K562 (cell line): Measurements from ENCODE around the gene VCAN. TPM values are rescaled to one million over a fixed set of nuclear protein-coding genes. Genes with fewer than 3 reads are reported as not detected.

Source experiments
- ATAC-seq: fragments of 200-7000 bp; cut with Tn5 transposase; 3 replicates; pipeline ENCODE4 v1.9.1; 2020; ENCODE audit warnings: moderate library complexity
- BruUV-seq: library from RNA; stranded (reverse); fragments of 400-500 nt; replicated peaks from 2 replicates; lab custom pipeline; 2021; lab: Mats Ljungman, UMichigan
- CTCF ChIA-PET: fragments of 300-600 bp; formaldehyde crosslinking; extraction: SDS; loops from one replicate; lab custom pipeline; 2021; ENCODE audit warnings: low intra/inter-chr PET ratio; lab: Yijun Ruan, JAX
- POLR2A ChIA-PET: fragments of 300-600, 350-650 bp; sonication (Branson Sonifier 250); formaldehyde crosslinking; extraction: SDS; loops from one replicate; lab custom pipeline; 2021; ENCODE audit warnings: antibody characterized with exemption, inconsistent platforms; lab: Yijun Ruan, JAX
- DNase-seq, 4 experiments: peaks; one replicate each; pipeline versions ENCODE4 v3.0.0 to v3.0.0-alpha.2; 2011 to 2018; ENCODE audit warnings: low spot score in 3 of 4, mixed read lengths in 3 of 4; ENCODE audit errors: extremely low read depth in 1 of 4
- FAIRE-seq: peaks from 2 replicates; lab custom pipeline; 2011; peaks lifted over from hg19 to GRCh38; lab: Jason Lieb, UNC
- H2AFZ ChIP-seq: 2 replicates; pipeline ENCODE4 v1.6.0; 2011; ENCODE audit warnings: low read depth, low read length, control low read depth, inconsistent platforms
- H3K27ac ChIP-seq: fragments of 200-600 bp; 3 replicates; pipeline ENCODE4 v1.8.0; 2011; ENCODE audit warnings: low read depth, mild to moderate bottlenecking, control low read depth, inconsistent platforms, low read length, moderate library complexity, mixed read lengths; ENCODE audit errors: extremely low read depth
- H3K27me3 ChIP-seq, 2 experiments: fragments of 300-600 bp in 1 of 2; 2 replicates in 1 of 2; 3 replicates in 1 of 2; pipeline versions ENCODE4 v1.6.0 to v1.8.0; 2011; ENCODE audit warnings: inconsistent platforms in 2 of 2, low read length in 2 of 2, mild to moderate bottlenecking in 1 of 2, mixed read lengths in 1 of 2, moderate library complexity in 1 of 2; ENCODE audit not compliant: control insufficient read depth in 2 of 2, insufficient read depth in 2 of 2
- H3K36me3 ChIP-seq: fragments of 300-600 bp; 3 replicates; pipeline ENCODE4 v1.8.0; 2011; ENCODE audit warnings: mild to moderate bottlenecking, low read length, inconsistent platforms; ENCODE audit not compliant: control insufficient read depth, insufficient read depth
- H3K4me1 ChIP-seq, 2 experiments: fragments of 200-600 bp in 1 of 2; replicated peaks in 1 of 2; 2 replicates in 1 of 2; 3 replicates in 1 of 2; pipeline versions ENCODE4 v1.5.1 to v1.8.0; 2011; ENCODE audit warnings: inconsistent platforms in 2 of 2, low read length in 2 of 2, mild to moderate bottlenecking in 1 of 2, mixed read lengths in 1 of 2, moderate library complexity in 1 of 2; ENCODE audit not compliant: control insufficient read depth in 2 of 2, insufficient read depth in 2 of 2
- H3K4me2 ChIP-seq: 2 replicates; pipeline ENCODE4 v1.6.1; 2011; ENCODE audit warnings: low read length, control low read depth, inconsistent platforms, mixed read lengths; ENCODE audit not compliant: insufficient read depth
- H3K4me3 ChIP-seq: fragments of 200-600 bp; sonication (generic), shearing (Covaris generic); 2 replicates; pipeline ENCODE4 v1.5.1; 2016; ENCODE audit warnings: control low read depth, inconsistent platforms
- H3K79me2 ChIP-seq: fragments of 200-600 bp; 3 replicates; pipeline ENCODE4 v1.8.0; 2011; ENCODE audit warnings: low read length, inconsistent platforms; ENCODE audit not compliant: control insufficient read depth, insufficient read depth
- H3K9ac ChIP-seq, 2 experiments: 2 replicates each; pipeline versions ENCODE4 v1.6.0 to v1.6.1; 2011; ENCODE audit warnings: low read depth in 2 of 2, low read length in 2 of 2, control low read depth in 1 of 2, inconsistent platforms in 1 of 2, mild to moderate bottlenecking in 1 of 2, mixed read lengths in 1 of 2; ENCODE audit not compliant: insufficient read depth in 1 of 2
- H3K9me1 ChIP-seq: one replicate; pipeline ENCODE4 v1.6.0; 2011; ENCODE audit warnings: inconsistent platforms, mild to moderate bottlenecking, low read length, moderate library complexity; ENCODE audit not compliant: control insufficient read depth, insufficient read depth
- H3K9me3 ChIP-seq: replicated peaks from 2 replicates; pipeline ENCODE4 v1.5.1; 2011; ENCODE audit warnings: low read depth, low read length, inconsistent platforms; ENCODE audit not compliant: control insufficient read depth, insufficient read depth
- H4K20me1 ChIP-seq: replicated peaks from 2 replicates; pipeline ENCODE4 v1.6.1; 2011; ENCODE audit warnings: low read length, inconsistent platforms, mixed read lengths; ENCODE audit not compliant: control insufficient read depth, insufficient read depth
- CEBPB ChIP-seq: fragments of 450-650 bp; IDR thresholded peaks from 2 replicates; pipeline ENCODE4 v1.6.1; 2016; ENCODE audit warnings: missing genetic modification characterization, missing compliant biosample characterization
- KDM2B ChIP-seq: fragments of 250-450 bp; sonication (Bioruptor Pico); IDR thresholded peaks from 2 replicates; pipeline ENCODE4 v1.8.0; 2021; ENCODE audit warnings: mild to moderate bottlenecking, moderate library complexity
- MCM7 ChIP-seq, 2 experiments: fragments of 450-650 bp; IDR thresholded peaks; 2 replicates each; pipeline ENCODE4 v1.6.1; 2016 to 2018
- WGBS: fragments of 100-300 bp; shearing (Covaris generic); methylation state at CpG from one replicate; pipeline ENCODE4 v1.1.6; 2016; ENCODE audit warnings: low coverage, mixed read lengths; ENCODE audit not compliant: insufficient coverage; ENCODE audit errors: missing lambda C conversion rate; 5-methylcytosine and 5-hydroxymethylcytosine counted together
- in situ Hi-C: fragments of 300-500 bp; cut with MboI; formaldehyde crosslinking; loops from 4 replicates; pipeline ENCODE4 v1.15.0; 2018; ENCODE audit warnings: inconsistent platforms, mixed read lengths
- intact Hi-C: fragments of 100-400 bp; cut with micrococcal nuclease; formaldehyde crosslinking; loops from 2 replicates; pipeline ENCODE4 v1.14.2; 2022
- polyA plus RNA-seq, 8 experiments: library from polyadenylated mRNA; depleted of rRNA in 4 of 8; stranded (reverse) in 5 of 8; unstranded in 3 of 8; fragments of >200 nt; fragmentation: Nextera tagmentation in 2 of 8; fragmentation: Illumina TruSeq in 1 of 8; extraction: Ambion mirVana in 2 of 8; extraction: Trizol in 1 of 8; gene quantifications; 2 replicates each; pipeline versions ENCODE4 v1.2.1 to v1.2.3, GENCODE V29; 2011 to 2014; ENCODE audit warnings: inconsistent platforms in 1 of 8, missing spikeins in 1 of 8
- total RNA-seq, 7 experiments: library from RNA; depleted of rRNA in 6 of 7; stranded (reverse); fragments of >200 nt in 6 of 7; fragmentation: Illumina TruSeq in 2 of 7; extraction: Trizol in 2 of 7; gene quantifications; 2 replicates each; pipeline versions ENCODE4 v1.2.1 to v1.2.3, GENCODE V29; 2011 to 2021; ENCODE audit warnings: low replicate concordance in 1 of 7

Gene VCAN
- total and polyA plus RNA-seq, 9 of the 15 experiments (the other 6 are each of a cell fraction or from before 2014, with no cell fraction given): 0.01 to 0.33 (median 0.05) TPM

- POLR2A ChIA-PET: no interaction called here
These were observed 115.6 kb downstream of the VCAN start for GRCh38 chr5:83586874-83587776.

GRCh38 chr5:83589786-83590185, 118.2 kb downstream of the VCAN start:
- Histone ChIP-seq H2AFZ (no peak overlapping the region), H3K4me2 (no peak overlapping the region), H3K4me1 (no peaks in the 10 kb centered on the region; a peak in 1 of 5 replicates), H3K79me2 (no peaks in the 10 kb centered on the region), H3K9me1 (no peaks in the 10 kb centered on the region), H3K9me3 (no peaks in the 10 kb centered on the region), H3K4me3 (no peak overlapping the region), H3K36me3 (no peaks in the 10 kb centered on the region), H3K27me3 (no peaks in the 10 kb centered on the region), H4K20me1 (no peaks in the 10 kb centered on the region), H3K9ac (no peak overlapping the region), H3K27ac (no peak overlapping the region)
- CTCF ChIA-PET: no interaction called here
- no peak for DNase-seq
- 0% methylated on average over 1 of the region's 1 CpG for WGBS
- no peak for TF ChIP-seq MCM7 (IDR thresholded peaks at IDR 0.05)
- intact Hi-C loops (no loop called here), in situ Hi-C loops (no loop called here)
- no peak for FAIRE-seq
- no TSS peak for BruUV-seq
- ATAC-seq: no peak
- POLR2A ChIA-PET: no interaction called here

More at GRCh38 chr5:83586874-83587776, 115.6 kb downstream of the VCAN start:
- WGBS: 2% methylated on average over 3 of the region's 3 CpGs
- Histone ChIP-seq H3K79me2 (no peaks in the 10 kb centered on the region), H3K9me3 (no peaks in the 10 kb centered on the region), H3K27ac (no peak overlapping the region), H2AFZ (no peak overlapping the region), H3K27me3 (no peaks in the 10 kb centered on the region), H4K20me1 (no peaks in the 10 kb centered on the region), H3K4me3 (no peak overlapping the region), H3K9me1 (no peaks in the 10 kb centered on the region), H3K9ac (no peak overlapping the region), H3K4me1 (no peaks in the 10 kb centered on the region; a peak in 1 of 5 replicates), H3K36me3 (no peaks in the 10 kb centered on the region), H3K4me2 (no peak overlapping the region)
- CTCF ChIA-PET: no interaction called here
- no peak for TF ChIP-seq CEBPB (tag)
- no peak for TF ChIP-seq KDM2B
- DNase-seq: no peak
- ATAC-seq: no peak
- FAIRE-seq: no peak
- in situ Hi-C loops (no loop called here), intact Hi-C loops (no loop called here)
- no TSS peak for BruUV-seq
